WTC11 (cell line): ENCODE results near the gene RFNG. TPM values are rescaled to one million over a fixed set of nuclear protein-coding genes. Genes with fewer than 3 reads are reported as not detected.

Experiments used
- ATAC-seq: fragments of 200-7000 bp; cut with Tn5 transposase; 2 replicates; pipeline ENCODE4 v1.10.0; 2021; ENCODE audit warnings: mild to moderate bottlenecking, moderate library complexity
- CTCF ChIA-PET: fragments of 300-600 bp; sonication (Branson Sonifier 250); formaldehyde crosslinking; loops from one replicate; lab custom pipeline; 2021; ENCODE audit warnings: antibody characterized with exemption; lab: Charles Lee
- POLR2A ChIA-PET: fragments of 350-600 bp; sonication (Branson Sonifier 250); formaldehyde crosslinking; loops from one replicate; lab custom pipeline; 2021; ENCODE audit warnings: antibody characterized with exemption; lab: Charles Lee
- DNase-seq: peaks from one replicate; pipeline ENCODE4 v3.0.0; 2021; ENCODE audit warnings: low spot score
- H3K27ac Mint-ChIP-seq: 2 replicates; pipeline ENCODE4 v1.8.0; 2021; ENCODE audit warnings: mixed read lengths
- H3K27me3 Mint-ChIP-seq: 2 replicates; pipeline ENCODE4 v1.8.0; 2021; ENCODE audit warnings: low read depth, mild to moderate bottlenecking, moderate library complexity, mixed read lengths
- H3K36me3 Mint-ChIP-seq: 2 replicates; pipeline ENCODE4 v1.8.0; 2021; ENCODE audit warnings: mixed read lengths
- H3K4me1 Mint-ChIP-seq: 2 replicates; pipeline ENCODE4 v1.8.0; 2022; ENCODE audit warnings: mixed read lengths
- H3K4me3 Mint-ChIP-seq: 2 replicates; pipeline ENCODE4 v1.8.0; 2021; ENCODE audit warnings: mild to moderate bottlenecking, moderate library complexity, mixed read lengths
- H3K9me3 Mint-ChIP-seq: 2 replicates; pipeline ENCODE4 v1.8.0; 2021; ENCODE audit warnings: mixed read lengths
- CREB1 ChIP-seq: sonication (generic); formaldehyde crosslinking; IDR thresholded peaks from 2 replicates; pipeline ENCODE4 v1.8.0; 2023; ENCODE audit warnings: mild to moderate bottlenecking, missing genetic modification reagents
- E2F4 ChIP-seq: sonication (generic); formaldehyde crosslinking; IDR thresholded peaks from 2 replicates; pipeline ENCODE4 v1.8.1; 2022; ENCODE audit warnings: low read depth, mild to moderate bottlenecking, moderate library complexity, missing genetic modification reagents, borderline replicate concordance
- FOXJ3 ChIP-seq: sonication (generic); formaldehyde crosslinking; IDR thresholded peaks from 2 replicates; pipeline ENCODE4 v1.9.0; 2021; ENCODE audit warnings: missing genetic modification reagents, mild to moderate bottlenecking, borderline replicate concordance
- FOXK1 ChIP-seq: sonication (generic); formaldehyde crosslinking; IDR thresholded peaks from 2 replicates; pipeline ENCODE4 v1.8.0; 2022; ENCODE audit warnings: mild to moderate bottlenecking, moderate library complexity, missing genetic modification reagents
- FOXP1 ChIP-seq: sonication (generic); formaldehyde crosslinking; IDR thresholded peaks from 2 replicates; pipeline ENCODE4 v1.8.0; 2022; ENCODE audit warnings: missing genetic modification reagents, mild to moderate bottlenecking, moderate library complexity, borderline replicate concordance
- FOXP4 ChIP-seq: sonication (generic); formaldehyde crosslinking; IDR thresholded peaks from 2 replicates; pipeline ENCODE4 v1.8.0; 2022; ENCODE audit warnings: mild to moderate bottlenecking, missing genetic modification reagents
- HMGA2 ChIP-seq: fragments of 250-450 bp; sonication (Bioruptor Pico); IDR thresholded peaks from 2 replicates; pipeline ENCODE4 v1.4.0; 2021; ENCODE audit warnings: mild to moderate bottlenecking, moderate library complexity
- KAT7 ChIP-seq: sonication (generic); formaldehyde crosslinking; IDR thresholded peaks from 2 replicates; pipeline ENCODE4 v1.8.1; 2023; ENCODE audit warnings: missing genetic modification reagents, mild to moderate bottlenecking, borderline replicate concordance
- MXD4 ChIP-seq: fragments of 250-450 bp; sonication (Bioruptor Pico); IDR thresholded peaks from 2 replicates; pipeline ENCODE4 v1.8.0; 2021; ENCODE audit warnings: mild to moderate bottlenecking, moderate library complexity, borderline replicate concordance
- MYBL2 ChIP-seq: sonication (generic); formaldehyde crosslinking; IDR thresholded peaks from 2 replicates; pipeline ENCODE4 v1.8.1; 2023; ENCODE audit warnings: mild to moderate bottlenecking, moderate library complexity, missing genetic modification reagents
- NR2C2 ChIP-seq: sonication (generic); formaldehyde crosslinking; IDR thresholded peaks from 2 replicates; pipeline ENCODE4 v1.8.0; 2022; ENCODE audit warnings: mild to moderate bottlenecking, missing genetic modification reagents
- NR3C1 ChIP-seq: sonication (generic); formaldehyde crosslinking; conservative IDR thresholded peaks from 2 replicates; pipeline ENCODE4 v1.8.1; 2023; ENCODE audit warnings: low read depth, mild to moderate bottlenecking, missing genetic modification reagents
- SMAD3 ChIP-seq: sonication (generic); formaldehyde crosslinking; IDR thresholded peaks from 2 replicates; pipeline ENCODE4 v1.8.0; 2022; ENCODE audit warnings: missing genetic modification reagents, mild to moderate bottlenecking, borderline replicate concordance
- SP1 ChIP-seq: sonication (generic); formaldehyde crosslinking; conservative IDR thresholded peaks from 2 replicates; pipeline ENCODE4 v1.8.1; 2022; ENCODE audit warnings: missing genetic modification reagents
- TCF7 ChIP-seq: sonication (generic); formaldehyde crosslinking; IDR thresholded peaks from 2 replicates; pipeline ENCODE4 v1.8.0; 2022; ENCODE audit warnings: mild to moderate bottlenecking, low read depth, missing genetic modification reagents, moderate library complexity
- TEAD1 ChIP-seq: sonication (generic); formaldehyde crosslinking; IDR thresholded peaks from 2 replicates; pipeline ENCODE4 v1.8.0; 2022; ENCODE audit warnings: mild to moderate bottlenecking, missing genetic modification reagents
- ZNF396 ChIP-seq: fragments of 250-450 bp; sonication (Bioruptor Pico); IDR thresholded peaks from 2 replicates; pipeline ENCODE4 v1.8.0; 2021; ENCODE audit warnings: mild to moderate bottlenecking, moderate library complexity, borderline replicate concordance
- ZNF416 ChIP-seq: fragments of 250-450 bp; sonication (Bioruptor Pico); IDR thresholded peaks from 2 replicates; pipeline ENCODE4 v1.9.0; 2021; ENCODE audit warnings: mild to moderate bottlenecking, inconsistent platforms
- ZNF671 ChIP-seq: fragments of 250-450 bp; sonication (Bioruptor Pico); IDR thresholded peaks from 2 replicates; pipeline ENCODE4 v1.8.0; 2021; ENCODE audit warnings: mild to moderate bottlenecking
- total RNA-seq: library from RNA; stranded (reverse); gene quantifications from 3 replicates; pipeline ENCODE4 v1.2.3, GENCODE V29; 2021
- TF ChIP-seq, protein P1 (sequence below): sonication (generic); formaldehyde crosslinking; IDR thresholded peaks from 2 replicates; pipeline ENCODE4 v1.8.1; 2023; ENCODE audit warnings: mild to moderate bottlenecking, missing genetic modification reagents
- TF ChIP-seq, protein P2 (sequence below): fragments of 250-450 bp; sonication (Bioruptor Pico); IDR thresholded peaks from 2 replicates; pipeline ENCODE4 v1.8.0; 2021; ENCODE audit warnings: mild to moderate bottlenecking
- TF ChIP-seq, protein P3 (sequence below): sonication (generic); formaldehyde crosslinking; IDR thresholded peaks from 2 replicates; pipeline ENCODE4 v1.8.1; 2023; ENCODE audit warnings: mild to moderate bottlenecking, moderate library complexity, missing genetic modification reagents

Gene RFNG
- total RNA-seq, 1 experiment from 2014 or later = 41.6 TPM

DNA sequence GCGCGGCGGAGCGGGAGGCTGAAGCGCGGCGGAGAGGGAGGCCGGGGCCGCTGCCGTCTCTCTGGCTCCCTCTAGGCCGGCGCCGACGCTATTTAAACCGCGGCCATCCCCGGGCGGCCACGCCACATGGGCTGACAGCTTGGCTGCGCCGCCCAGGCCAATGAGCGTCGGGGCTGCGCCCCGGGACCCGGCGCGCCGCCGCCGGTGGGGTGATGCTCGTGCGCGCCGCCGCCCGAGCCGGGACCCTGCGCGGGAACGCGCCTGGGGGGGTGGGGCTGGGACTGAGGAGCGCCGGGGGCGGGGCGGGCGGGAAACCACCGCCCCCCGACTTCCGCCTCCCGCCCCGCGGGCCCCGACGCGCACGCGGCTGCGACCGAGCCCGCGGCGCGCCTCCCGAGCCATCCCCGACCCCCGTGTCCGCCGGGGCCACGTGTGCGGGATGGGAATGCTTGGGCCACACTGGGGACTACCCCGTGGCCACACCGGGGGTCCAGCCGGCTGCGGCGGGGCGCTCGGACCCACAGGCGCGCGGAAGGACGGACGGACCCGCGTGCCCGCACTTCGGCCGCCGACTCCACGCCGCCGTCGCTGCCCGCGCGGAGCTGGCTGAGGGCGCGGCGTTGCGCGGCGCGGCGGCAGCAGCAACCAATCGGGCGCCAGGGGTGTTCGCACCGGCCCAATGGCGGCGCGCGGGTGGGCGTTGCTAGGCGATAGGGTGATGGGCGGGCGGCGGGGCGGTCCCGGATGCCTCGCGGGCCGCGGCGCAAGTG, 46.7 kb upstream of the RFNG start, which contains the start of gene FASN (continued):
- TF ChIP-seq KAT7 (CRISPR knock-in tag) (peak; percentile 50; the same call in 1 of the 2 replicates), SMAD3 (CRISPR knock-in tag) (no peak), MYBL2 (no peak), TCF7 (CRISPR knock-in tag) (no peak), FOXJ3 (CRISPR knock-in tag) (no peak), HMGA2 (no peak), ZNF396 (CRISPR knock-in tag) (no peak), CREB1 (CRISPR knock-in tag) (no peak), ZNF416 (CRISPR knock-in tag) (peak; percentile 88; the same call in 1 of the 2 replicates), FOXP1 (CRISPR knock-in tag) (peak; percentile 79; the same call in 1 of the 2 replicates), NR3C1 (no peak), ZNF671 (CRISPR knock-in tag) (no peak), FOXK1 (CRISPR knock-in tag) (peak; percentile 29; the same call in 1 of the 2 replicates), MXD4 (CRISPR knock-in tag) (no peak), NR2C2 (CRISPR knock-in tag) (no peak)
- TF ChIP-seq, protein P1, sequence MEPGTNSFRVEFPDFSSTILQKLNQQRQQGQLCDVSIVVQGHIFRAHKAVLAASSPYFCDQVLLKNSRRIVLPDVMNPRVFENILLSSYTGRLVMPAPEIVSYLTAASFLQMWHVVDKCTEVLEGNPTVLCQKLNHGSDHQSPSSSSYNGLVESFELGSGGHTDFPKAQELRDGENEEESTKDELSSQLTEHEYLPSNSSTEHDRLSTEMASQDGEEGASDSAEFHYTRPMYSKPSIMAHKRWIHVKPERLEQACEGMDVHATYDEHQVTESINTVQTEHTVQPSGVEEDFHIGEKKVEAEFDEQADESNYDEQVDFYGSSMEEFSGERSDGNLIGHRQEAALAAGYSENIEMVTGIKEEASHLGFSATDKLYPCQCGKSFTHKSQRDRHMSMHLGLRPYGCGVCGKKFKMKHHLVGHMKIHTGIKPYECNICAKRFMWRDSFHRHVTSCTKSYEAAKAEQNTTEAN = no peak
- TF ChIP-seq, protein P2, sequence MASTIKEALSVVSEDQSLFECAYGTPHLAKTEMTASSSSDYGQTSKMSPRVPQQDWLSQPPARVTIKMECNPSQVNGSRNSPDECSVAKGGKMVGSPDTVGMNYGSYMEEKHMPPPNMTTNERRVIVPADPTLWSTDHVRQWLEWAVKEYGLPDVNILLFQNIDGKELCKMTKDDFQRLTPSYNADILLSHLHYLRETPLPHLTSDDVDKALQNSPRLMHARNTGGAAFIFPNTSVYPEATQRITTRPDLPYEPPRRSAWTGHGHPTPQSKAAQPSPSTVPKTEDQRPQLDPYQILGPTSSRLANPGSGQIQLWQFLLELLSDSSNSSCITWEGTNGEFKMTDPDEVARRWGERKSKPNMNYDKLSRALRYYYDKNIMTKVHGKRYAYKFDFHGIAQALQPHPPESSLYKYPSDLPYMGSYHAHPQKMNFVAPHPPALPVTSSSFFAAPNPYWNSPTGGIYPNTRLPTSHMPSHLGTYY (CRISPR knock-in tag) = no peak
- TF ChIP-seq, protein P3, sequence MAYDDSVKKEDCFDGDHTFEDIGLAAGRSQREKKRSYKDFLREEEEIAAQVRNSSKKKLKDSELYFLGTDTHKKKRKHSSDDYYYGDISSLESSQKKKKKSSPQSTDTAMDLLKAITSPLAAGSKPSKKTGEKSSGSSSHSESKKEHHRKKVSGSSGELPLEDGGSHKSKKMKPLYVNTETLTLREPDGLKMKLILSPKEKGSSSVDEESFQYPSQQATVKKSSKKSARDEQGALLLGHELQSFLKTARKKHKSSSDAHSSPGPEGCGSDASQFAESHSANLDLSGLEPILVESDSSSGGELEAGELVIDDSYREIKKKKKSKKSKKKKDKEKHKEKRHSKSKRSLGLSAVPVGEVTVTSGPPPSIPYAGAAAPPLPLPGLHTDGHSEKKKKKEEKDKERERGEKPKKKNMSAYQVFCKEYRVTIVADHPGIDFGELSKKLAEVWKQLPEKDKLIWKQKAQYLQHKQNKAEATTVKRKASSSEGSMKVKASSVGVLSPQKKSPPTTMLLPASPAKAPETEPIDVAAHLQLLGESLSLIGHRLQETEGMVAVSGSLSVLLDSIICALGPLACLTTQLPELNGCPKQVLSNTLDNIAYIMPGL = peak; percentile 60; the same call in 1 of the 2 replicates

- ChIA-PET CTCF (interaction anchor here (1.0 to 2.9 kb wide), 4 partner anchors 8 to 67 kb away, joined by 3 to 18 read pairs (median 7); partner anchors contain the start of genes DCXR and RAC3), POLR2A (interaction anchor here (0.9 to 1.7 kb wide), 4 partner anchors 9 to 161 kb away, joined by 3 to 11 read pairs (median 4); partner anchors contain the start of genes DCXR and PYCR1)
- H3K27ac Mint-ChIP-seq = no peak overlapping the region
- peak overlapping the region; percentile 39; the same call in 1 of the 2 replicates for H3K4me3 Mint-ChIP-seq
- no peaks in the 10 kb centered on the region for H3K27me3 Mint-ChIP-seq
- DNase-seq (no peak), ATAC-seq (no peak)
- no peaks in the 10 kb centered on the region for H3K9me3 Mint-ChIP-seq
- peaks cover 24% of the 10 kb centered on the region for H3K4me1 Mint-ChIP-seq
- H3K36me3 Mint-ChIP-seq = peaks cover 7% of the 10 kb centered on the region
- TF ChIP-seq FOXP1 (CRISPR knock-in tag) (no peak; the same call in 1 of the 2 replicates), FOXP4 (CRISPR knock-in tag) (no peak), ZNF416 (CRISPR knock-in tag) (peak; percentile 47; the same call in 1 of the 2 replicates), E2F4 (CRISPR knock-in tag) (0 out of 2 replicates have a peak, but pooled peaks have one; percentile 29), SP1 (CRISPR knock-in tag) (0 out of 2 replicates have a peak, but pooled peaks have one; percentile 3), TEAD1 (CRISPR knock-in tag) (no peak)
These were observed 46.2 kb upstream of the RFNG start for GRCh38 chr17:82097919-82098168.
